ENCODE data around the gene PPP1R9B.

Gene PPP1R9B

GRCh38 chr17:50145532-50146229 lies 4.8 kb downstream of the PPP1R9B start:
- Histone ChIP-seq H3K36me3 (peaks cover 72% of the 10 kb centered on the region), H3K4me3 (ENCODE audit: low read depth, low read length) (no peak overlapping the region), H3K27ac (no peak overlapping the region), H3K27me3 (ENCODE audit: insufficient read depth, low read depth, severe bottlenecking) (no peaks in the 10 kb centered on the region), H3K9me3 (ENCODE audit: severe bottlenecking) (no peaks in the 10 kb centered on the region)
- DNase-seq, result no peak
- no peak for TF ChIP-seq CTCF (IDR thresholded peaks at IDR 0.05; ENCODE audit: low read depth, low read length)

GRCh38 chr17:50144845-50145531 lies 5.5 kb downstream of the PPP1R9B start:
- DNase-seq, result no peak
- H3K27ac ChIP-seq, result no peak overlapping the region
- no peaks in the 10 kb centered on the region for H3K9me3 ChIP-seq (ENCODE audit: severe bottlenecking)
- no peaks in the 10 kb centered on the region for H3K27me3 ChIP-seq (ENCODE audit: insufficient read depth, low read depth, severe bottlenecking)
- peaks cover 78% of the 10 kb centered on the region for H3K36me3 ChIP-seq
- no peak for TF ChIP-seq CTCF (IDR thresholded peaks at IDR 0.05; ENCODE audit: low read depth, low read length)
- H3K4me3 ChIP-seq (ENCODE audit: low read depth, low read length), result no peak overlapping the region

- no peak for DNase-seq
- H3K4me3 ChIP-seq (ENCODE audit: low read depth, low read length), result no peak overlapping the region
- H3K36me3 ChIP-seq, result peaks cover 85% of the 10 kb centered on the region
- no peak overlapping the region for H3K27ac ChIP-seq
- no peaks in the 10 kb centered on the region for H3K27me3 ChIP-seq (ENCODE audit: insufficient read depth, low read depth, severe bottlenecking)
- no peaks in the 10 kb centered on the region for H3K9me3 ChIP-seq (ENCODE audit: severe bottlenecking)
- no peak for TF ChIP-seq CTCF (IDR thresholded peaks at IDR 0.05; ENCODE audit: low read depth, low read length)
Measured at GRCh38 chr17:50144355-50144754, 6.1 kb downstream of the PPP1R9B start.

DNA sequence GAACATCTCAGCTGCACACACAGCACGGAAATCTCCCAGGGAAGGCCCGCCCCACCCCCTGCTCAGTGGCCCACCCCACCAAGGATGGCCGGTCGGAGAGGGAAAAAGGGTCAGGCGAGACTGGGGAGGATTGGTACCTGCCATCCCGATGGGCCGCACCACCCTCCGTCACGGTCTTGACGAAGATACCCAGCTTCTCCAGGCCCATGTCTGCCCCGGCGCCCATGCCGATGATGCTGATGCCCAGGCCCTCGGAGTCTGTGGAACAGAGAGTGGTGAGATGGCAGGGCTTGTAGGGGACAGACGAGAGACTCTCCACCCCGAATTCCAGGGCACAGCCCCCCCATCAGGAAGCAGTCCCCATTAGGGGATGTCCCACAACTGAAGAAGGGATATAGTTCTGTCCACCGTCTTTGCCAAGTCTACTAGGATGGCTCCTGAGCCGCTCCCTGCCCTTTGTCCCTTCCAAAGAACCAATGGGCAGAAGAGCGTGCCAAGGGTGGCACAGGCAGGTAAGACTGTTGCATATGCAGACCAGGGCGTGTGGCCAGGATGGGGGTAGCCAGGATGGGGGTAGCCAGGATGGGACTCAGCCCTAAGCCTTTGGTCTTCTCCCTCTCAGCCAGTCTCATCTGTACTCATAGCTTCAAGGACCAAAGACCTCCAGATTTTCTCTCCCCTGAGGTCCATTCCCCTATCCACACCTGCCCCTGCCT lies 6.9 kb downstream of the PPP1R9B start:
- Histone ChIP-seq H3K36me3 (peaks cover 92% of the 10 kb centered on the region), H3K27me3 (ENCODE audit: insufficient read depth, low read depth, severe bottlenecking) (no peaks in the 10 kb centered on the region), H3K4me3 (ENCODE audit: low read depth, low read length) (no peak overlapping the region), H3K27ac (no peak overlapping the region), H3K9me3 (ENCODE audit: severe bottlenecking) (no peaks in the 10 kb centered on the region)
- no peak for TF ChIP-seq CTCF (IDR thresholded peaks at IDR 0.05; ENCODE audit: low read depth, low read length)
- no peak for DNase-seq

GRCh38 chr17:50141745-50142110 lies 8.7 kb downstream of the PPP1R9B start:
- DNase-seq, result no peak
- H3K27ac ChIP-seq, result no peak overlapping the region

More at GRCh38 chr17:50141745-50142110, 8.7 kb downstream of the PPP1R9B start:
- H3K36me3 ChIP-seq, result peaks cover 95% of the 10 kb centered on the region
- no peaks in the 10 kb centered on the region for H3K9me3 ChIP-seq (ENCODE audit: severe bottlenecking)
- no peaks in the 10 kb centered on the region for H3K27me3 ChIP-seq (ENCODE audit: insufficient read depth, low read depth, severe bottlenecking)
- no peak overlapping the region for H3K4me3 ChIP-seq (ENCODE audit: low read depth, low read length)
- no peak for TF ChIP-seq CTCF (IDR thresholded peaks at IDR 0.05; ENCODE audit: low read depth, low read length)

All from WERI-Rb-1 (cell line).